ENCODE measurements around the gene SAT2.
"Not testable (repeated sequence)": the region's sequence is repeated elsewhere in the genome, so short reads cannot be mapped to it uniquely, and the experiment has no call there.

SAT2 gene

GRCh38 chr17:7627250-7628121 lies at the start of gene SAT2:
SAT2 (minus strand) TSS chr17:7627821; CDS start chr17:7627635, 186 bp downstream.
- peak; percentile 91 to 99 (median 94) for DNase-seq
- intact Hi-C loops (cut with DNase I), result no loop called here

DNA sequence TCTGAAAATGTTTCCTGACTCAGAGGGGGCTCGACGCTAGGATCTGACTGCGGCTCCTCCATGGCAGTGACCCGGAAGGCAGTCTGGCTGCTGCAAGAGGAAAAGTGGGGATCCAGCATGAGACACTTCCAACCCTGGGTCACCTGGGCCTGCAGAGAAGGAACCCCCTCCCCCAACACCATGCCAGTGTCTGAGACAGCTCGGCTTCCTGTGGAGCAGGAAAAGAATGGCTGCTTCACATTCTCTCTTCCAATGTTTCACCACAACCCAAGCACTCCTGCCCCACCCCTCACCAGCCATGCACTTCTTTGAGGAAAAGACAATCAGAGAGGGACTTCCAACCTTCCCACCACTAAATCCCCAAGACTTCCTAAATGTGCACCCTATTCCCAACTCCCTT lies 48.9 kb upstream of the SAT2 start:
- intact Hi-C loops (cut with DNase I), result no loop called here

DNA sequence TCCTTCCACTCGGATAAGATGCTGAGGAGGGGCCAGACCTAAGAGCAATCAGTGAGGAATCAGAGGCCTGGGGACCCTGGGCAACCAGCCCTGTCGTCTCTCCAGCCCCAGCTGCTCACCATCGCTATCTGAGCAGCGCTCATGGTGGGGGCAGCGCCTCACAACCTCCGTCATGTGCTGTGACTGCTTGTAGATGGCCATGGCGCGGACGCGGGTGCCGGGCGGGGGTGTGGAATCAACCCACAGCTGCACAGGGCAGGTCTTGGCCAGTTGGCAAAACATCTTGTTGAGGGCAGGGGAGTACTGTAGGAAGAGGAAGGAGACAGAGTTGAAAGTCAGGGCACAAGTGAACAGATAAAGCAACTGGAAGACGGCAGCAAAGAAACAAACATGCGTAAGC lies 47.3 kb upstream of the SAT2 start:
- no peak for DNase-seq
- intact Hi-C loops (cut with DNase I), result no loop called here

More for the DNA sequence above, 48.9 kb upstream of the SAT2 start:
- DNase-seq, result no peak

GRCh38 chr17:7673239-7673638 lies 45.6 kb upstream of the SAT2 start:
- intact Hi-C loops (cut with DNase I), result no loop called here
- no peak for DNase-seq

DNA sequence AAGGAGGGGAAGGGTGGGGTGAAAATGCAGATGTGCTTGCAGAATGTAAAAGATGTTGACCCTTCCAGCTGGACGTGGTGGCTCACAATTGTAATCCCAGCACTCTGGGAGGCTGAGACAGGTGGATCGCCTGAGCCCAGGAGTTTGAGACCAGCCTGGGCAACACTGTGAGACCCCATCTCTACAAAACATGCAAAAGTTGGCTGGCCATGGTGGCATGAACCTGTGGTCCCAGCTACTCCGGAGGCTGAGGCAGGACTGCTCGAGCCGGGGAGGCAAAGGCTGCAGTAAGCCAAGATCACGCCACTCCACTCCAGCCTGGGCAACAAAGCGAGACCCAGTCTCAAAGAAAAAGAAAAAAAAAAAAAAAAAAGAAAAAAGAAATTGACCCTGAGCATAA lies 40.9 kb upstream of the SAT2 start:
- DNase-seq, result peak in 1 of 10 donors; percentile 70
- intact Hi-C loops (cut with DNase I), result no loop called here

DNA sequence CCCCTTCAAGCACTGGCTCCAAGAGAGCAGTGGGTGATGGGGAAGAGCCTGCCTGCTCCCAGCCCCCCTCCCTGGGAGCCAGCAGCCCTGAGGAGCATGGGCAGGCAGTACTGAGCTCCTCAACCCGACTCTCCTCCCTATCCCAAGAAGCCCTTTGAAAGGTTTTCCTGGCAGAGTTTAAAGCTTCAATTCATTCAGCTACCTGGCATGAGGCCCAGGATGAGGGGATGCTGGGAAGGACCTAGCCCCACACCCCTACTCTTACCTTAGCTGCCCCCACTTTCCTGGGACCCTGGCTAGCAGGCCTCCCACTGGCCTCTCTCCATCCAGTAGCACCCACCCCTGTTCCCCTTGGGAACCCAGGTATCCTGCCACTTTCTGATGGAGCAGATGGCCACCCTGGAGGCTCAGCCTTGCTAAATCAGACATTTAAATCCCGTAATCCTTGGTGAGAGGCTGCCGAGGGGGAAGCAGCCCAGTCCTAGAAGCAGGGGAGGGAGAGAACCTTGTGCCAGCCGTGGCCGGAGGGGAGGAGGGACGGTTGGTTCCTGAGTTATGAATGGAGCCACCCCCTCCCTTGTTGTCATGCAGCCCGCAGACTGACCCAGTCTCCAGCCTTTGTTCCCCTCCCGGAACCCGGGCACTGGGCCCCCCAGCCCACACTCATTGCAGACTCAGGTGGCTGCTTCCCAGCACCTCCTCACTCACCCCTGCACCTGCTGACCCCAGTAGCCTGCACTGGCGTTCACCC lies 40.2 kb upstream of the SAT2 start:
- DNase-seq, result peak in 8 of 10 donors; percentile 44 to 91 (median 66)
- intact Hi-C loops (cut with DNase I), result no loop called here

DNA sequence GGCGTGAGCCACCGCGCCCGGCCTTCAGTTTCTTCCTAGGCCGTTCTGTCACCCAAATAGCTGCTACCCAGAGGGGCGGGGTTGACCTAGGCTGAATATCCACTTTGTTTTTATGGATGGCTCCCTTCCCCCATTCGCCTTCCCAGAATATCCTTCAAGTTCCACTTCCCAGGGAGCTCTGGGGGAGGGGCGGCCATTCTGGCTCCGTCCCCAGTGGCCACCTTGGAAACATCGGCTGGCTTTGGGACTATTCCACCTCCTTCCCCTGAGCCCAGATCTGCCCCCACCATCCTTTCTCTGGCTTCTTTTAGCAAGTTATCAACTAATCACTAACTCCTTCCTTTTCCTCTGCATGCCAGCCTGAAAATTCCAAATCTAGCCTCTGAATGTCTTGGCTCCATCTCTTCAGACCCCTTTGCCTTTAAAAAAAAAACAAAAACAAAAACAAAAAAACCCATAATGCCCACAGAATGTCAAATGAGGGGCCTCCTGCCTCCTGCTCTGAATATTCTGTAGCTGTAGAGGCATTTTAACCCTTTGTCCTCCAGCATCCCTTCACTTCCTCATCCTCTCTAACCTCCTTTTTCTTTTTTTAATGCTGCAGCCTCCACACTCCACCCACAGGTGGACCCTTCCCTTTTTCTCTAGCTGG lies 29.5 kb upstream of the SAT2 start:
- intact Hi-C loops (cut with DNase I), result no loop called here
- peak in 9 of 10 donors; percentile 29 to 88 (median 50) for DNase-seq

- DNase-seq, result no peak
- intact Hi-C loops (cut with DNase I), result no loop called here
Observed at GRCh38 chr17:7655541-7655840, 27.9 kb upstream of the SAT2 start.

- DNase-seq, result no peak
- intact Hi-C loops (cut with DNase I), result no loop called here
Observed at GRCh38 chr17:7654832-7655540, 27.4 kb upstream of the SAT2 start.

DNA sequence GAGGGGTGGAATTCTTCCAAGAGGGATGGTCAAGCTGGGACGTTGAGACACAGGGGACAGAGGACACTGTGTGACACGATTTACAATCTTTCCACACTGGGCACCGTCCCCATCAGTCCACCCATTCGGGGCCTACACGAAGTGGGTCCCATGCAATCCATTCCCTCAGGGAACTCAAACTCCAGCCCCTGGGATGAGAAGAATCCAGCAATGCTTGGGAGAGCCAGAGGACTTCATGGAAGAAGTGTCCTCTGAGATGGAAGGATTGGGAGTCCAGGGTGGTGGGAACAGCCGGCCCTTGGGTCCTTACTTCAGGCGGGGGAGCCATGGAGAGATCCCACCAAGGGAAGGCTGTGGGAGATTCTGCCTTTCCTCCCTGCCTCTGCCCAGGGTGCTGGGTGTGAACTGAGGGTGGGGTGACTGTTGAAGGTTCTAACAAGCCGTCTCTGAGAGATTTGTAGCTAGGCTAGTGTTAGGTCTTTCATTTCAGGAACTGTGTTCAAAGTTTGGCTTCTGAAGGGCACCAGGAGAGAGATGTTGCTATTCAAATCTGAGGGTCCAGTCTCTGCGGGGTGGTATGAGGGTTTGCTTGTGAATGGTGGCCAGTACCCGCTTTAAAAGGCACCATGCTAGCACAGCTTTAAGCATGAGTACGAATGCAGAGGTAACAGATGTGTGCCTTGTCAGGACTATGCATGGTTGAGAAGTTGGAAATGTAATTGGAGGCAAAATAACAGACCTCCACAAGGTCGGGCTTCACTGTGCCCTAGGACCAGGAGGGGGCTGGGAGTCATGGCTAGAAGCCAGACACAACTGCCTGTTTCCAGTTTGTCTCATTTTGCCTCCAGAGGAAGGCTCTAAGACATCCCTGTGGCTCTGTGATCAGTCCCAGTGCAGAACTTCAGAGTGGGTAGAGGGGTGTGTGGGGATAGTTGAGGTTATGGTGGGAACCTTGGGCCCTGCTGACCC lies 25.1 kb upstream of the SAT2 start:
- no peak for DNase-seq
- intact Hi-C loops (cut with DNase I), result no loop called here

- intact Hi-C loops (cut with DNase I), result no loop called here
- peak in 5 of 10 donors; percentile 28 to 85 (median 32) for DNase-seq
Observed at GRCh38 chr17:7651665-7652387, 24.2 kb upstream of the SAT2 start.

DNA sequence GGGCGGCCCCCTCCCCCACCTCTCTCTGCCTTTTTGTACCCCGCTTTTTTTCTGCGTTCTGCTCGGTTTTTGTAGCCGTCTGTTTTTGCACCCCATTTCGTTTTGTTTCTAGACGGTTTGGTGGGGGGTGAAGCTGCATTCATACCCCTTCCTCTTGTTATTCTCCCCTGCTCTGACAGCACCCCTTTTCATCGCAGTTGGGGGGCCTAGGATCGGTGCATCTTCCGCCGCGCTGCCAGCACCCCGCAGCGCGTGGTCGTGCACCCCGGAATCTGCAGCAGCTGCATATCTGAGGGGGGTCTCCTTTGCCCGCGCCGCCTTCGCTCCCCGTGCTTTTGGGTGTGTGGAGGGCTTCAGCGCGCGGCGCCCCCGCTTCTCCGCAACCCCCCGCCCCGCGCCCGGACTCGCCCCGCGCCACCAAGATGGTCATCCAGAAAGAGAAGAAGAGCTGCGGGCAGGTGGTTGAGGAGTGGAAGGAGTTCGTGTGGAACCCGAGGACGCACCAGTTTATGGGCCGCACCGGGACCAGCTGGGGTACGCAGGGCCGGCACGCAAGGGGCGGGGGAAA lies 23.6 kb upstream of the SAT2 start:
- no peak for DNase-seq
- intact Hi-C loops (cut with DNase I), result no loop called here

DNA sequence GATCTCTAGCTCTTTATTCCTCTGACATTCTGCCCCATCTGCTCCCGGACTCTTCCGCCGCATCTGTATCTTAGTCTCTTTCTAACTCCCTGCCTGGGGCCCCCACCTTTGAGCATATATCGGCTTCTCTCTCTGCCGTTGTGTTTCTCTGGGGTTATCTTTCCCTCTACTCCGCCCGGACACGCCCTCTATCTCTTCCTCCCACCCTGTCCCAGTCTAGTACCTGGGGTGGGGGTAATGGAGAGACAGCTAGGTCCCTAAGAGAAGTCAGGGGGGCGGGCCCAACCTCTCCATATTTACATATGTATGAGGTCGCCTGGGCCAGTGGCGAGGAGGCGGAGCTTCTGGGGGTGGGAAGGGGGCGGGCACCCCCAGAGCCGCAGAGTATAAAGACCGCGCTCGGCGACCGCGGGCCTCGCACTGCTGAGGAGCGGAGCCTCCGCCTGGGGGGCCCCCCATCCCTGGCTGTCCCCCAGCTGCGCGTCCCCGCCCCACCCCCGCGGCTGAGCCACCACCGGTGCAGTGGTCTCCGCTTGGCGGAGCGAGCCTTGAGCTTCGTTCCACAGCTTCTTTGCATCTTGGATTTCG lies 23.0 kb upstream of the SAT2 start, which contains the start of gene ATP1B2:
ATP1B2 (plus strand) TSS at position 418 of the 588 bp plus-strand sequence. CDS start 593 bp downstream, outside the sequence.
- peak; percentile 42 to 96 (median 74) for DNase-seq
- intact Hi-C loops (cut with DNase I), result no loop called here

DNA sequence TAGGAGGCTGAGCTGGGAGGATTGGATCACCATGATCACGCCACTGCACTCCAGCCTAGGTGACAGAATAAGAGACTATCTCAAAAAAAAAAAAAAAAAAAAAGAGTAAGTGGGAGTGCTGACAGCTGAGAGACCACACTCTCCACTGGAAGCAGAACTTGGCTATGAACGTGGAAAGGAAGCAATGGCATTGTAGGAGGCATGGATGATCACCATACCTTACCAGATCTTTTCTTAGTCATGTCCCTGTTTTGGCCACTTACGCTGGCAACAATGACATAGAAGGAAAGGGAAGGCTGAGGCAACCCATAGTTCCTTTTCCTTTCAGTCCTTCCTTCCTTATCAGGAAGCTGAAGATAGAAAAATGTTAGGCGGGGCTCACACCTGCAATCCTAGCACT lies 19.4 kb upstream of the SAT2 start:
- intact Hi-C loops (cut with DNase I), result no loop called here
- no peak for DNase-seq

- DNase-seq, result no peak
- intact Hi-C loops (cut with DNase I), result no loop called here
Observed at GRCh38 chr17:7646457-7646856, 18.8 kb upstream of the SAT2 start.

DNA sequence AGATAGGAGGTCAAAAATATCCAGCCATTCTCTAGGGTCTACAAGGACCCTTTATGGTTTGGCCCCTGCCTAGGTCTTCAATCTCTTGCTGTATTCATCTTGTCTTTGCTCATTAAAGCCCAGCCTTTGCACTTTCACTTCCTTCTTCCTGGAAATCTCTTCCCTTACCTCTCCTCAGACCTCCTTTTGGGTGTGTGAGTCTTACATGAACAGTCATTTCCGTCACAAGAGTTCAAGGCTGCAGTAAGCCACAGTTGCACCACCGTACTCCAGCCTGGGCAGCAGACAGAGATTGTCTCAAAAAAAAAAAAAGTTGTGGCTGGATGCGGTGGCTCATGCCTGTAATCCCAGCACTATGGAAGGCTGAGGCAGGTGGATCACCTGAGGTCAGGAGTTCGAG lies 17.2 kb upstream of the SAT2 start:
- intact Hi-C loops (cut with DNase I), result no loop called here
- no peak for DNase-seq

DNA sequence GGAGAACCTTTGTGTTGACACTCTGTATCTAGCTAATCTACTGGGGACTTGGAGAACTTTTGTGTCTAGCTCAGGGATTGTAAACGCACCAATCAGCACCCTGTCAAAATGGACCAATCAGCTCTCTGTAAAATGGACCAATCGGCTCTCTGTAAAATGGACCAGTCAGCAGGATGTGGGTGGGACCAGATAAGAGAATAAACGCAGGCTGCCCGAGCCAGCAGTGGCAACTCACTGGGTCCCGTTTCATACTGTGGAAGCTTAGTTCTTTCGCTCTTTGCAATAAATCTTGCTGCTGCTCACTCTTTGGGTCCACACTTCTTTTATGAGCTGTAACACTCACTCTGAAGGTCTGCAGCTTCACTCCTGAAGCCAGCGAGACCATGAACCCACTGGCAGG lies 14.0 kb upstream of the SAT2 start:
- intact Hi-C loops (cut with DNase I); DNase-seq: not testable (repeated sequence)

DNA sequence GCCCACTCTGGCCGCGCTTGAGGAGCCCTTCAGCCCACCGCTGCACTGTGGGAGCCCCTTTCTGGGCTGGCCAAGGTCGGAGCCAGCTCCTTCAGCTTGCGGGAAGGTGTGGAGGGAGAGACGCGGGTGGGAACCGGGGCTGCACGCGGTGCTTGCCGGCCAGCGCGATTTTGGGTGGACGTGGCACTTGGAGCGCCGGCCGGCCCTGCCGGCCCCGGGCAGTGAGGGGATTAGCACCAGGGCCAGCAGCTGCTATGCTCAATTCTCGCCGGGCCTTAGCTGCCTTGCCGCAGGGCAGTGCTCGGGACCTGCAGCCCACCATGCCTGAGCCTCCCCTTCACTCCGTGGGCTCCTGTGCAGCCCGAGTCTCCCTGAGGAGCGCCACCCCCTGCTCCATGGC lies 13.2 kb upstream of the SAT2 start:
- intact Hi-C loops (cut with DNase I), result no loop called here
- DNase-seq, result no peak

Data from posterior cingulate gyrus (tissue), 11 donors.